Liver (tissue), 9 donors: ENCODE data around the gene SH3GL1. TPM values are rescaled to one million over a fixed set of nuclear protein-coding genes. Genes with fewer than 3 reads are reported as not detected.
A peak's percentile ranks its signal among the peaks of the same experiment; 100 is the strongest.

Experiments used
- DNase-seq: peaks from one replicate; pipeline ENCODE4 v3.0.0-alpha.2; 2017; ENCODE audit warnings: low spot score
- H3K27ac ChIP-seq, 2 donors: one replicate each; pipeline ENCODE4 v1.7.0; 2013; ENCODE audit warnings: inconsistent platforms in 2 of 2, low read length in 2 of 2, control low read depth in 1 of 2, low read depth in 1 of 2, mild to moderate bottlenecking in 1 of 2
- H3K27me3 ChIP-seq, 4 donors: one replicate each; pipeline versions ENCODE4 v1.6.1 to v1.7.0; 2013; ENCODE audit warnings: low read length in 3 of 4, inconsistent platforms in 1 of 4, mild to moderate bottlenecking in 1 of 4, moderate library complexity in 1 of 4; ENCODE audit not compliant: control insufficient read depth in 4 of 4, insufficient read depth in 4 of 4
- H3K36me3 ChIP-seq, 4 donors: one replicate each; pipeline versions ENCODE4 v1.6.1 to v1.7.0; 2013; ENCODE audit warnings: low read length in 3 of 4, mild to moderate bottlenecking in 3 of 4, low read depth in 1 of 4, moderate library complexity in 1 of 4; ENCODE audit not compliant: control insufficient read depth in 4 of 4, insufficient read depth in 3 of 4
- H3K4me1 ChIP-seq, 4 donors: one replicate each; pipeline versions ENCODE4 v1.6.1 to v1.7.0; 2013; ENCODE audit warnings: low read length in 3 of 4, mild to moderate bottlenecking in 3 of 4, moderate library complexity in 1 of 4; ENCODE audit not compliant: control insufficient read depth in 4 of 4, insufficient read depth in 4 of 4
- H3K4me3 ChIP-seq, 3 donors: one replicate each; pipeline versions ENCODE4 v1.6.1 to v1.7.0; 2013; ENCODE audit warnings: low read length in 3 of 3, control low read depth in 1 of 3, low read depth in 1 of 3, mild to moderate bottlenecking in 1 of 3
- H3K9ac ChIP-seq, 2 donors: one replicate each; pipeline ENCODE4 v1.7.0; 2013; ENCODE audit warnings: low read length in 2 of 2, mild to moderate bottlenecking in 2 of 2, moderate library complexity in 2 of 2, control low read depth in 1 of 2, low read depth in 1 of 2
- H3K9me3 ChIP-seq, 4 donors: one replicate each; pipeline versions ENCODE4 v1.6.1 to v1.7.0; 2013; ENCODE audit warnings: low read length in 3 of 4; ENCODE audit not compliant: control insufficient read depth in 4 of 4
- ATF3 ChIP-seq: IDR thresholded peaks from 2 replicates; pipeline ENCODE4 v1.6.1; 2016; ENCODE audit warnings: antibody characterized with exemption
- CTCF ChIP-seq: fragments of 150-350 bp; IDR thresholded peaks from 2 replicates; pipeline ENCODE4 v1.5.1; 2017; ENCODE audit warnings: improper control_type of control experiment, low read depth, low read length; ENCODE audit not compliant: missing input control
- EGR1 ChIP-seq, 2 donors: IDR thresholded peaks; 2 replicates each; pipeline ENCODE4 v1.6.1; 2016 to 2018; ENCODE audit warnings: antibody characterized with exemption in 2 of 2, low read depth in 2 of 2
- FOXA1 ChIP-seq: IDR thresholded peaks from 2 replicates; pipeline ENCODE4 v1.6.1; 2016; ENCODE audit warnings: antibody characterized with exemption
- GABPA ChIP-seq, 2 donors: IDR thresholded peaks in 1 of 2; conservative IDR thresholded peaks in 1 of 2; 2 replicates each; pipeline ENCODE4 v1.6.1; 2016; ENCODE audit warnings: antibody characterized with exemption in 2 of 2, mild to moderate bottlenecking in 1 of 2, moderate library complexity in 1 of 2
- HNF4A ChIP-seq, 2 donors: conservative IDR thresholded peaks; 2 replicates each; pipeline ENCODE4 v1.6.1; 2016; ENCODE audit warnings: antibody characterized with exemption in 2 of 2, mild to moderate bottlenecking in 2 of 2
- HNF4G ChIP-seq: IDR thresholded peaks from 2 replicates; pipeline ENCODE4 v1.6.1; 2016; ENCODE audit warnings: antibody characterized with exemption
- JUND ChIP-seq, 2 donors: IDR thresholded peaks; 2 replicates each; pipeline ENCODE4 v1.6.1; 2016; ENCODE audit warnings: antibody characterized with exemption in 2 of 2
- NR2F2 ChIP-seq: IDR thresholded peaks from 2 replicates; pipeline ENCODE4 v1.6.1; 2016; ENCODE audit warnings: antibody characterized with exemption
- RAD21 ChIP-seq, 2 donors: IDR thresholded peaks; 2 replicates each; pipeline ENCODE4 v1.6.1; 2016; ENCODE audit warnings: antibody characterized with exemption in 2 of 2, mild to moderate bottlenecking in 2 of 2
- REST ChIP-seq: IDR thresholded peaks from 2 replicates; pipeline ENCODE4 v1.6.1; 2016; ENCODE audit warnings: antibody characterized with exemption, mild to moderate bottlenecking
- RXRA ChIP-seq, 2 donors: IDR thresholded peaks; 2 replicates each; pipeline ENCODE4 v1.6.1; 2017 to 2018; ENCODE audit warnings: antibody characterized with exemption in 2 of 2, mild to moderate bottlenecking in 1 of 2
- SP1 ChIP-seq: IDR thresholded peaks from 2 replicates; pipeline ENCODE4 v1.6.1; 2018; ENCODE audit warnings: antibody characterized with exemption, mild to moderate bottlenecking
- TAF1 ChIP-seq: conservative IDR thresholded peaks from 2 replicates; pipeline ENCODE4 v1.6.1; 2016; ENCODE audit warnings: antibody characterized with exemption, mild to moderate bottlenecking
- YY1 ChIP-seq: IDR thresholded peaks from 2 replicates; pipeline ENCODE4 v1.6.1; 2016; ENCODE audit warnings: antibody characterized with exemption, mild to moderate bottlenecking
- ZBTB33 ChIP-seq: IDR thresholded peaks from 2 replicates; pipeline ENCODE4 v1.6.1; 2016; ENCODE audit warnings: antibody characterized with exemption
- WGBS: extraction: QIAGEN DNeasy Blood & Tissue Kit; methylation state at CpG from one replicate; pipeline ENCODE4 v1.1.7; 2013; 5-methylcytosine and 5-hydroxymethylcytosine counted together
- polyA plus RNA-seq, 2 donors: library from polyadenylated mRNA; stranded (reverse) in 1 of 2; unstranded in 1 of 2; fragments of 200-250 nt in 1 of 2; fragments of >200 nt in 1 of 2; fragmentation: Nextera tagmentation in 1 of 2; extraction: Ambion mirVana in 1 of 2; gene quantifications; one replicate each; pipeline versions ENCODE4 v1.2.1 to v1.2.3, GENCODE V29; 2013 to 2015
- total RNA-seq, 2 donors: library from RNA; depleted of rRNA; stranded (reverse); fragments of >200 nt; gene quantifications; one replicate each; pipeline ENCODE4 v1.2.3, GENCODE V29; 2014
- donor health status: healthy.
- donor health status: healthy.
- donor health status: healthy.
- donor health status: healthy.
- donor health status: healthy.

Gene SH3GL1
- total and polyA plus RNA-seq, 4 donors = 16.5 to 27.8 (median 18.2) TPM

GRCh38 chr19:4376991-4377781, 23.2 kb downstream of the SH3GL1 start:
- peaks cover 30 to 81% (median 55%) of the 10 kb centered on the region in 4 donors for H3K4me1 ChIP-seq
- no peak overlapping the region for H3K9ac ChIP-seq
- H3K27me3 ChIP-seq = no peaks in the 10 kb centered on the region
- no peaks in the 10 kb centered on the region for H3K9me3 ChIP-seq
- no peak for TF ChIP-seq JUND (IDR thresholded peaks at IDR 0.05)
- DNase-seq = no peak
- H3K36me3 ChIP-seq = peaks cover 0 to 2% (median 0%) of the 10 kb centered on the region in 4 donors
- WGBS = 72% methylated on average over 23 of the region's 23 CpGs
- H3K4me3 ChIP-seq = no peak overlapping the region
- H3K27ac ChIP-seq = peak overlapping the region in 1 of 2 donors; percentile 8

- H3K9ac ChIP-seq = no peak overlapping the region
- 87% methylated on average over 10 of the region's 10 CpGs for WGBS
- H3K27me3 ChIP-seq = no peaks in the 10 kb centered on the region
- DNase-seq = no peak
- H3K4me3 ChIP-seq = no peak overlapping the region
- H3K9me3 ChIP-seq = no peaks in the 10 kb centered on the region
- no peak for TF ChIP-seq FOXA1
- TF ChIP-seq HNF4A (conservative IDR thresholded peaks at IDR 0.05) = no peak
- TF ChIP-seq ATF3 = no peak
- no peak for TF ChIP-seq YY1
- TF ChIP-seq GABPA (IDR thresholded peaks at IDR 0.05 in 1 of 2, conservative IDR thresholded peaks at IDR 0.05 in 1 of 2) = no peak
- no peak for TF ChIP-seq ZBTB33
- TF ChIP-seq JUND (IDR thresholded peaks at IDR 0.05) = no peak
- no peak for TF ChIP-seq REST
- no peak for TF ChIP-seq SP1
- TF ChIP-seq TAF1 = no peak
- TF ChIP-seq HNF4G = no peak
- TF ChIP-seq CTCF = no peak
- TF ChIP-seq RXRA (IDR thresholded peaks at IDR 0.05) = no peak
- TF ChIP-seq EGR1 (IDR thresholded peaks at IDR 0.05; ENCODE audit: low read depth in 2 of 2) = no peak
- no peak for TF ChIP-seq RAD21 (IDR thresholded peaks at IDR 0.05)
- no peak for TF ChIP-seq NR2F2
- H3K27ac ChIP-seq = peak overlapping the region in 1 of 2 donors; percentile 8
- peaks cover 30 to 87% (median 57%) of the 10 kb centered on the region in 4 donors for H3K4me1 ChIP-seq
- peaks cover 0 to 2% (median 0%) of the 10 kb centered on the region in 4 donors for H3K36me3 ChIP-seq
Observed at GRCh38 chr19:4376671-4376990, 23.7 kb downstream of the SH3GL1 start.
